ENCODE results near the gene ABCG5.

Gene ABCG5

DNA sequence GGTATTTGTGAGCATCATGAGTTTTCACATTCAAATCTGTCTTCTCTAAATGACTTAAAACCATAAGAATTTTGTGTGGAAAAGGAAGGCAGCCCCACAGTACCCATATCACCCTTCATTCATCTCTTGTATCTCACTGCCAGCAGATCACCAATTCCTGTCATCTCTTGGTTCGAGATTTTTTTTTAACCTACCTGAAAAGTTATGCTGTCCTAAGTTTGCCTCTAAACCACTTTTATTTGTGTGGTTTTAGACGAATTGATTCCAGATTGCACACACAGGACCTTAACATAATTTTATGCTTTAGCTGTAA is 32.0 kb downstream of the ABCG5 start:
- DNase-seq (ENCODE audit: low spot score) = no peak

DNA sequence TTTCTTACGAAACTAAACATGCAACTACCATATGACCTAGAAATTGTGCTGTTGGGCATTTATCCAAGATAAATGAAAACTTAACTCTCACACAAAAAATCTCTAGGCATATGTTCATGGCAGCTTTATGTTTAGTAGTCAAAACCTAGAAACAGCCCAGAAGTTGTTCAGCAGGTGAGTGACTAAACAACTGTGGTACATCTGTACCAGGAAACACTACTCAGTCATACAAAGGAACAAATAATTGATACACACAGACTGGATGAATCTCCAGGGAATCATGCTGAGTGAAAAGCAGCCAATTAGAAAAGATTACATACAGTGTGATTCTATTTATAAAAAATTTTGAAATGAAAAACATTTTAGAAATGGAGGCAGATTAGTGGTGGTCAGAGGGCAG is 35.5 kb downstream of the ABCG5 start:
- DNase-seq (ENCODE audit: low spot score) = no peak

DNA sequence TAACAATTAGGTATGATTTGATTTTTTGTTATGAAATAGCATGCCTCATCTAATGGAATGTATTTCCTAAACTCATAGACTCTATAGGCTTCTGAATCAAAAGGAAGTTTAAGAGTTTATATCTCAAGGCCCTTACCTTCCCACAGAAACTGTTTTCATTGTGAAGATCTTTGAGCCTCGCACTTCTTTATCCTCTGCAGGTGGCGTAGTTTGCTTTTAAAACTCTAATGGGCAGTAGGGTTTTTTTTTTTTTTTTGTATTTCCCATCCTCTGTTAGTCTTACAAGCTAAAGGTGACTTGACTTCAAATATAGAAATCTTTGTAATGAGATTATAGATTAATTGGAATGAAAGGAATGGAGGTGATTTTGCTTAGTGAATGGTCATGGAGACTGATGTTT is 36.5 kb downstream of the ABCG5 start:
- DNase-seq (ENCODE audit: low spot score) = no peak

DNA sequence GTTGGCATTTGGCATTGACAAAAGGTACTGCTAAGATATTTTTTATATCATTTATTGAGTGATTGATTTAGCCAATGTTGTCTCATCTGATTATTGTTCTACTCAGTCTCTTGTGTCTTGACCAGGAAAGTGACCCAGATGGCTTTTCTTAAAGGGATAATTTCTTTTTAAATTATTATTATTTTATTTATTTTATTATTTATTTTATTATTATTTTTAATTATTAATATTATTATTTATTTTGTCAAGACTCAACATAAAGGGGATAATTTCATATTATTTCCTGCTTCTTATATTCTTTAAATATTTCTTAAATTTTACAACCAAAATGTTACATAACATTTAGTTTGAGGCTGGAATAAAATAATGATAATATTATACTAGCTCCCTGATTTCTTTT is 37.7 kb downstream of the ABCG5 start:
- no peak for DNase-seq (ENCODE audit: low spot score)

DNA sequence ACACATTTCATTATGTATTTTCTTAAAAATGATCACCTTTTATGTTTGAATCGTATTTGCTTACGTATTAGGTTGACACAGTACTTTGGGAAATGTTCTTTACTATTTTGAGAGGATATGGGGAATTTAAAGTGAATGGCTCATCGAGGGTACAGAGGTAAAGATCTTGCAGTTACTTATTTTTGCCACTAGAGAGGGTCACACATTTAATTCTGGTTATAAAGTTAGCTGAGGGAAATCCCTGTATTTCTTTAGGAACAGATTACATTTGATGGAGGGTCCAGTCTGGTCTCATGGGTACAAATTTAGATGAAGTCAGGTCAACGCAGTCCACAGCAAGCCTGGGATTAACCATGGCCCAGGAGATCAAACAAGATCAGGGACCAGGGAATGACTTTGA is 40.3 kb downstream of the ABCG5 start:
- peak; percentile 13 for DNase-seq (ENCODE audit: low spot score)

DNA sequence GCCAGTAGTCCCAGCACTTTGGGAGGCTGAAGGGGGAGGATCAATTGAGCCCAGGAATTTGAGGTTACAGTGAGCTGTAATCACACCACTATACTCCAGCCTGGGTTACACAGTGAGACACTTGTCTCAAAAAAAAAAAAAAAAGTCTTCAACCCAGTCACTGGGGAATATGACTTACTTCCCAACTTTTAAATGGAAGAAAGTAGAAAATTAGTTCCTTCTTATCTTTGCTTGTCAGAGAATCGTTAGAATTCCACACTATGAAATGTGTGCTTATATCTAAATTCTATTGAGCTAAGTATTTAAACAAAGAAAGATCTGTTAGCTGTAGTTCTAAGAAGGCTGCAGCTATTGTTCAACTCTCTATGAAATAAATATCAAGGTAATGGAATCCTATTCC is 42.4 kb downstream of the ABCG5 start:
- no peak for DNase-seq (ENCODE audit: low spot score)

DNA sequence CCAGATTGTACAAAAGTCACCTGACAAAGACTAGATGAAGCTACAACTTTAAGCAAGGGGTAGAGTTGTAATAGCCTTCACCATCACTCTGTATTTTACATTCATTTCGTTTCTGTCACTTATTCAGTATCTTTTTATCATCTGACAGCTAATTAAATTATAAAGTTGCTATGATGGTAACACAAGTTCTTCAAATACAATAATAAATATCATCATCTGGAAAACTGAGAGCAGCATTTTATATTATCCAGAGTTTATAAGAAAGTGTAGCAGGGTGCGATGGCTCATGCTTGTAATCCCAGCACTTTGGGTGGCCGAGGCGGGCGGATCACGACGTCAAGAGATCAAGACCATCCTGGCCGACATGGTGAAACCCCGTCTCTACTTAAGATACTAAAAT is 43.7 kb downstream of the ABCG5 start:
- DNase-seq (ENCODE audit: low spot score) = no peak

DNA sequence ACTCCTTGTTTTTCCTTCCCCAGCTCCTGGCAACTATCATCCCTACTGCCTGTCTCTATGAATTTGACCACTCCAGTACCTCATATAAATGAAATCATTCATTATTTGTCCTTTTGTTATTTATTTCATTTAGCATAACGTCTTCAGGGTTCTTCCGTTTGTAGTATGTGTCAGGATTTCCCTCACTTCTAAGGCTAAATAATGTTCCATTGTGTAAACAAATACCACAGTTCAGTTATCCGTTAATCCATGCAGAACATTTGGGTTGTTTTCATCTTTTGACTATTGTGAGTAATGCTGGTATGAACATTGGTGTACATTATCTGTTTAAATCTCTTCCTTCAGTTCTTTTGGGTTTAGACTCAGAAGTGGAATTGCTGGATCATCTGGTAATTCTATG is 46.0 kb downstream of the ABCG5 start:
- DNase-seq (ENCODE audit: low spot score) = no peak

DNA sequence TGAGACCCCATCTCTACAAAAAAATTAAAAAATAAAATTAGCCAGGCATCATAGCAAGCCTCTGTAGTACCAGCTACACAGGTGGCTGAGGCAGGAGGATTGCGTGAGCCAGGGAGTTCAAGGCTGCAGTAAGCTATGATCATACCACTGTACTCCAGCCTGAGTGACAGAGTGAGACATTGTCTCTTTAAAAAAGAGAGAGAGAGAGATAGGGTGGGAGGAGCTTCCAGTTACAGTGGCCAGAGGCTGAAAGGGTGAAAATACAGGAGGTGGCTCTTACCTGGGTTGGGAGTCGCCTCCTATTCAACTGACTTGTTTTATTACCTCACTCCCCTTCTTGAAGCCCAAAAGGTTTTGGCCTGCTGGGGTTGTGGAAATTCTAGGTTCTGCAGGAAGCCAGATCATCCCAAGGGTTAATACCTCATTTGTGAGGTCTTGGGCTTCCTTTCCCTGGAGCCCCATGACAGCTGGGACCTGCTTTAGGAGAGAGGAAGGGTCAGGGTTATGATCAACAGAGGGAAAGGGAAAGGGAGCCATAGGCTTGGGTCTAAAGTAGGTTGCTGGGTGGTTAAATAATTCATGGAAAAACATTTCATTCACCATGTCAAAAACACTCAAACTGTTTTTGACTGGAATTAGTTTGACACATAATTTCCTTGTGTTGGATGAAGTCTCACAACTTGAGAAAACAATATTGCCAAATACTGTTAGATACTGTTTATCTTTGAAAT is 47.4 kb downstream of the ABCG5 start:
- no peak for DNase-seq (ENCODE audit: low spot score)

DNA sequence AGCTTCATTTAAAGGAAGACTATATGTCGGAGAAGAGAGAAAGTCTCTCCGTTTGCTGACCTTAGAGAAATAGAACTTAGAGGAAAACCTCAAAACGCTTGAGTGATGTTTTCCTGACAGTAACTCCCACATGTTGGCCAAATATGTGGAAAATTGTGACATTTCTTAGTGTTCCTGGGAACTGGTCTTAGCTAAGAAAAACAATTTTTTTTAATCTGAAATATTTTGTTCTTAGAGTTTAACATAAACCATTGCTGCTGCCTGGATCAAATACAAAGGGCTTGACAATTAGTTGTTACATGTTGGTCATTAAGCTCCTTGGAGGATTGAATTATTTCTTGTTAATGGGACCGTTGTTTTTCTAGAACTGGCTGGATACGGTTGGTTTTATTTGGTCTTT is 48.5 kb downstream of the ABCG5 start:
- DNase-seq (ENCODE audit: low spot score) = no peak

DNA sequence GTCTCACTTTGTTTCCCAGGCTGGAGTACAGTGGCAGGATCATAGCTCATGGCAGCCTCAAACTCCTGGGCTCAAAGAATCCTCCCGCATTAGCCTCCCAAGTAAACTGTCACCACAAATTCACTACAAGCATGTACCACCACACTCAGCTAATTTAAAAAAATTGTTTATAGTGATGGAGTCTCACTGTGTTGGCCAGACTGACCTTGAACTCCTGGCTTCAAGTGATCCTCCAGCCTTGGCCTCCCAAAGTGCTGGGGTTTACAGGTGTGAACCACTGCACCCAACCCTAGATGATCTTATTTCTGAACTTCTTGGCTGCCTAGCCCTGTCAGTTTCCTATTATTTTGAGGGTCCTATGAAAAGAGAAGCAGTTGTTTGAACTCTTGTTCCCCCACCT is 50.0 kb downstream of the ABCG5 start:
- DNase-seq (ENCODE audit: low spot score) = no peak

DNA sequence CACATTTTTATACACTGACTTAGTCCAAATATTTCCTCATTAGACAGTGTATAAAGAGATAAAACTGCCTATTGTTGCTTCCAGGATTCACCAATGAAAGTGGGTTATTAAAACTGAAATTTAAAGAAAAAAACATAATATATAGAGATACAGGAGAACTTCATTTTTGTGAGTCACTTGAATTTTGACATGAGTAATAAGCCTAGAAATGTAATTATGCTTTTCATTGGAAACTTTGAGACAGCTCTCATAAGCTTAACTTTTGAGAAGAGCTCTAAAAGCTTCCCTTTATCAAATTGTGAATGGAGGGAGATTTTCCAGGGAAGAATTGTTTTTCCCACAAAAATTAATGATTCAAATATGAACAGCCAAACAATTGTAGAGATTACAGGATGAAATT is 50.7 kb downstream of the ABCG5 start:
- DNase-seq (ENCODE audit: low spot score) = no peak

DNA sequence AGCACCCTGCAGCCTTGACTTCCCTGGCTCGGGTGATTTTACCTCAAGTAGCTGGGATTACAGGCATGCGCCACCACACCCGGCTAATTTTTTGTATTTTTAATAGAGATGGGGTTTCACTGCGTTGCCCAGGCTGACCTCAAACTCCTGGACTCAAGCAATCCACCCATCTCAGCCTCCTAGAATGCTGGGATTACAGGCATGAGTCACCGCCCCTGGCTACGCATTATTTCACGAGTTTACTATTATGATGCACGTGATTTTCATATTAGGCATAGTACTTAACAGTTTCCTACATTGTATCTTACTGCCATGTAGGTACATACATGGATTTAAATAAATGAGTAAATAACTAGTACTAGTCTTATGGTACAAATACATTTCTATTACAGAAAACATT is 60.4 kb downstream of the ABCG5 start:
- no peak for DNase-seq (ENCODE audit: low spot score)

DNA sequence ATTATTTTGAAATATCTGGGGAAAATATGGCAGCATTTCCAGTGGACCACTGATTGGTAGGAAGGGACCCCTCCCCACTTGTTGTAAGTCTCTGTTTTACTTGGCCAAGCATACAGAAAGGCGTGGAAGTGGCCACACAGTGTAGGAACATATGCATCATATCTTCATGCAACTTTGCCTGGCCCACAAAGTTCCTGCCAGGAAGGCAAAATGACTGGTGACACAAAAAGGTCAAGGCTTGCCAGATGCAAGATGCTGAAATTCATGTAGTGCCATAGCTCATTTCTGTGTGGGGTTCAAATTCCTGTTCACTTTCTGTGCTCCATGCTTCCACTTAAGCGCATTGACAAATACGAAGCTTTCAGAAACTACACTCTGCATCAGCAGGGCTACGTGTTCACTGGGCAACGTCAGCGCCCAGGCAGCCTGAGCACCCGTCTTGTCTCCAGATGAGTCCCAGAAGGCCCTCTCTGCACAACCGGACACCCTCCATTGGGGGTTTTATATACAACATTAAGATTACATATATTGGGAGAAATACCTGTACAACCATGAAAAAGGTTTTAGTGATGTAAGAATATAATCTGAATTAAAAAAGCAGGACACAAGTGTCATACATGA is 61.2 kb downstream of the ABCG5 start:
- no peak for DNase-seq (ENCODE audit: low spot score)

DNA sequence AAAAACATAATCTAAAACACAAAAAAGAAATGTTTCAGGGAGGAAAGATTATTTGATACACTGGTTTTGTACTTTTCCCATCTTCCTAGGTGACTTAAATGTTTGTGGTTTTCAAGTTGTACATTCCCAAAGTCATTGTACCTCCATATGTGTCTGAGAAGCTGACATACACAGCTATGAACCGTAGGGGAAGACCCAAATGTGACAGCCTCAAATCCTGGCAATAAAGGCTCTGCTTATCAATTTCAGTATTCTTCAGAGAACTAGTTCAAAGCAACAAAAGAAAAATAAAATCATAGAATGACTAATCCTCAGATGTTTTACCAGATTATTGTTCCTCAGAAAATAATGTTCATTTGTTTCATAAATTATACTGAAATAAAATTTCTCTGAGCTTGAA is 62.3 kb downstream of the ABCG5 start:
- no peak for DNase-seq (ENCODE audit: low spot score)

DNA sequence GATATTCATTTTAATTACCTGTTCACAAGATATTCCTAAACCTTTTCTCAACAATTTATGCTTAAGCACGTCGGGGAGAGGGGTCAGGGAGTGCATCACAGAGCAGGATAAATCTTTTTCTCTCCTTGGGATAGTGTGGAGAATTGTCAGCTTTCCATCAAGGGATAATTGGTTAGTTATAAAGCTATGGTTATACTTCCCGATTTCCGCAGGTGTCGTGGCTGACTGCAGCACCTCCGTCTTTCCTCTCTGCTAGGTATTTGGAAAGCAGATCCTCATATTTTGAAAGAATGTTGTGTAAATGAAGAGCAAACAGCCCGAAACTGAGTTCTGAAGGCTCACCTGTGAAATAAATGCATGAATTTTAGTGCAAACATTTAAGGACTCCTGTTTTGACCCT is 64.0 kb downstream of the ABCG5 start:
- DNase-seq (ENCODE audit: low spot score) = no peak

DNA sequence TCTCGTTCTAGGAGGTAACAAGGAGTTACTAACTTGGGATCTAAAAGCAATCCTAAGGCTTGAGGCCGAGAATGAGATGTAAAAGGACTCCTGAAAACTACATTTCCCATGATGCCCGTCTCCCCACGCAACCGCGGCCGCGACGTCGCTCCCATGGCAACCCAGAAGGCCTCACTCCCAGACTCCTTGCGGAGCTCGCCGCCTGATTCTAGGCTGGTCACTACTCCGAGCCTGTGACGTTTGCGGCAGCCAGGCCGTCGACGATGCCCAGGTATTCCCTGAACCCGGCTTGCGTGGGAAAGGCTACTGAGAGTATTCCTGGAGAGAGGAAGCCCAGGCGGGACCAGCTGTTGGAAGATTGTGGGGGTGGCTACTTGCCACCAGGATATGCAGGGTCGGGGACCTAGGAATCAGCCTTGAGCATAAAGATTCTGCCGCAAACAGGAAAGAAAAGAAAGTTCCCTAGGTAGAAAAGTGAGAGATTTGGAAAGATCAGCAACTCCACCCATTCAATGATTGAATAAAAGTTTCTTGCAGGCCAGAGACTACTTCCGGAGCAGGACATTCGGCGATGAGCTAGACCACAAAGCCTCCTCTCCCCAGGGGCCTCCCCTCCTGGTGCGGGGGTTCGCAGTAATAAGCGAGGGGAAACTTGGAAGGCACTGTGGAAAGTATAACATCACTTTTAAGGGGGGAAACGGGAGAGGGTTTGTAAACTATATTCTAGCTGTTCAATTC is 64.6 kb downstream of the ABCG5 start, which contains the start of gene DYNC2LI1:
TSS of gene DYNC2LI1 (plus strand) at position 164 of the 738 bp plus-strand sequence. CDS start at position 264, 100 bp downstream.
- DNase-seq (ENCODE audit: low spot score) = peak; percentile 92

DNA sequence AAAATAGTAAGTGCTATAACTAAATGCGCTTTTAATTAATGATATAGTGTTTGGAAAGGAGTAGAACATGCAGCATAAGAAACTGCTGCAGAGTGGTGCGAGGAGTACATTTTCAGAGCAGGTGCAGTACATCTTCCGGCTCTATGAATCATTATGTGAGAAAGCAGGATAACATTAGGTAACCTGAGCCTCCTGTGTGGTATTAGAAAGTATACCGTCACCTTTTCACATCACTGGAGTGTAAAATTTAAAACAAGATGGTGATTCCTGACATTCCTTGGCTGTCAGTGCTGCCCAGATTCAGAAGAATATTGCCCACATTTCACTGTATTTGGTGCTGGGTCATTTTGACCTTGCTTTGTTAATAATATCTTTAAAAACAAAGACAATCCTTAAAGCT is 72.6 kb downstream of the ABCG5 start:
- DNase-seq (ENCODE audit: low spot score) = no peak

DNA sequence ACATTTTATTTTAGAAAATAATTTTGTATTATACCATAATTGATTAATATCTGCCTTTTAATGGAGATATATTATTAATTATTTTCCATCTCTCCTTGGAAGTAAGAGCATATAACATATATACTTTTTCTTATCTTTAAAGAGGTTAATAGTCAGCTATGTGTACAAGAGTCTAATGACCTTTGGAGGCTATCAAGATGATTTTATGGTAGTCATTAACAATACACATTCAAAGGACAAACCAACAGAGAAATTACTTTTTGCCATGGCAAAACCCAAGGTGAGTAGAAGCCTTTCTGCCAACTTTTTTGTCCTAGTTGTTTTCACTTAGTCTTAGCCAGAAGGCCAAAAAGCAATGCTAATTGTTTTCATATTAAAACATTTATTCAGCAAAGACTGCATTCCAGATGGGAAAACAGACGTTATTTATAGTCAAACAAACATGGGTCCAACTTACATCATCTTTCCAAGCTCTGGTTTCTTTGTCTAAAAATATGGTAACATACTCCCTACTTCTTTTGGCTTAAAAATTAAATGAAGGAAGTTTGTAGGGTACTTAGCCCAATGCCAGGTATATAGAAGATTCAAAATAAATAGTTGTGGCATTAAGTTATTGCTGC is 74.4 kb downstream of the ABCG5 start:
- no peak for DNase-seq (ENCODE audit: low spot score)

DNA sequence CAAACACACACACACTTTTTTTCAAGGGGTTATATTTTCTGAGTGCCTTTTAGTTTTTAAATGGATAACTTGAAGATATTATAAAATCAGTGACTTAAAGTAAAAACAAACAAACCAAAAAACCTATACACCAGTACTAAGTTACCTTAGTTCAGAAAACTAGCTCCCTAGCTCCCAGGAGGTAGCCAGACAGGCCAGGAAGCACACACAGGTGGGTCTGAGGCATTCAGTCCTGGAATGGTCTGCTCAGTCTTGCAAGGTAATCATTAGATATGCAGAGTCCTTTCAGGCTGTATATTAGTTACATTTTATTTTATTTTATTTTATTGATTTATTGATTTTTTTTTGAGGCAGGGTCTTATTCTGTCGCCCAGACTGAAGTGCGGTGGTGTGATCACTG is 75.5 kb downstream of the ABCG5 start:
- DNase-seq (ENCODE audit: low spot score) = no peak

Data from RKO (cell line).